Pulmonary artery endothelial cell (primary cell): ENCODE results near the gene PAM16. TPM values are rescaled to one million over a fixed set of nuclear protein-coding genes. Genes with fewer than 3 reads are reported as not detected.
"Not testable (repeated sequence)": the region's sequence is repeated elsewhere in the genome, so short reads cannot be mapped to it uniquely, and the experiment has no call there.

Source experiments
- DNase-seq: peaks from one replicate; pipeline ENCODE4 v3.0.0-alpha.2; 2011; ENCODE audit warnings: low read depth, low spot score
- total RNA-seq: library from RNA; depleted of rRNA; stranded (reverse); fragments of >200 nt; gene quantifications from 2 replicates; pipeline ENCODE4 v1.2.3, GENCODE V29; 2014

Gene PAM16
- 20.5 and 26.4 TPM in 2 replicates for total RNA-seq

- peak; percentile 69 for DNase-seq
These were observed at the start of gene PAM16 for GRCh38 chr16:4350787-4351659. TSS of gene PAM16 (minus strand) at chr16:4351321. CDS start at chr16:4351234, 87 bp downstream.

- no peak for DNase-seq
These were observed 48.0 kb upstream of the PAM16 start for GRCh38 chr16:4399001-4399730.

- no peak for DNase-seq
These were observed 44.1 kb upstream of the PAM16 start for GRCh38 chr16:4395055-4395726.

GRCh38 chr16:4393850-4394249 lies 42.7 kb upstream of the PAM16 start:
- DNase-seq, result not testable (repeated sequence)

- DNase-seq, result no peak
These were observed 42.1 kb upstream of the PAM16 start for GRCh38 chr16:4393240-4393600.

GRCh38 chr16:4392382-4393239 lies 41.5 kb upstream of the PAM16 start:
- DNase-seq, result no peak

GRCh38 chr16:4391631-4392381 lies 40.7 kb upstream of the PAM16 start:
- DNase-seq, result no peak

- no peak for DNase-seq
These were observed 39.4 kb upstream of the PAM16 start for GRCh38 chr16:4390266-4391260.

GRCh38 chr16:4389051-4389955 lies 38.2 kb upstream of the PAM16 start:
- no peak for DNase-seq

GRCh38 chr16:4388271-4389021 lies 37.3 kb upstream of the PAM16 start:
- no peak for DNase-seq

- no peak for DNase-seq
These were observed 36.7 kb upstream of the PAM16 start for GRCh38 chr16:4387781-4388180.

GRCh38 chr16:4386951-4387565 lies 35.9 kb upstream of the PAM16 start:
- DNase-seq, result no peak

- DNase-seq, result no peak
These were observed 35.3 kb upstream of the PAM16 start for GRCh38 chr16:4386451-4386805.

- DNase-seq, result no peak
These were observed 34.8 kb upstream of the PAM16 start for GRCh38 chr16:4385789-4386450.

- DNase-seq, result no peak
These were observed 34.1 kb upstream of the PAM16 start for GRCh38 chr16:4385066-4385788.

GRCh38 chr16:4384509-4384942 lies 33.4 kb upstream of the PAM16 start:
- no peak for DNase-seq
